ENCODE data around the gene CDK16.
"Not testable (repeated sequence)": the region's sequence is repeated elsewhere in the genome, so short reads cannot be mapped to it uniquely, and the experiment has no call there.

Gene CDK16

DNA sequence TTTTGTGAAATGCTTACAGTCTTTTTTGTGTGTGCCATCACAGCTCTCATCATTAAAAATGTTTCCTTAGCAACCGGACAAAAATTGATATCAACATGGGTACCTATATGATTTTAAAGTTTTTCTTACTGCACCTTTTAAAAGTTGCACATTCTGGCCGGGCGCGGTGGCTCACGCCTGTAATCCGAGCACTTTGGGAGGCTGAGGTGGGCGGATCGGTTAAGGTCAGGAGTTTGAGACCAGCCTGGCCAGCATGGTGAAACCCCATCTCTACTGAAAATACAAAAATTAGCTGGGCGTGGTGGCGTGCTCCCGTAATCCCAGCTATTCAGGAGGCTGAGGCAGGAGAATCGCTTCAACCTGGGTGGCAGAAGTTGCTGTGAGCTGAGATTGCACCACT is 39.1 kb downstream of the CDK16 start:
- DNase-seq, result not testable (repeated sequence)

DNA sequence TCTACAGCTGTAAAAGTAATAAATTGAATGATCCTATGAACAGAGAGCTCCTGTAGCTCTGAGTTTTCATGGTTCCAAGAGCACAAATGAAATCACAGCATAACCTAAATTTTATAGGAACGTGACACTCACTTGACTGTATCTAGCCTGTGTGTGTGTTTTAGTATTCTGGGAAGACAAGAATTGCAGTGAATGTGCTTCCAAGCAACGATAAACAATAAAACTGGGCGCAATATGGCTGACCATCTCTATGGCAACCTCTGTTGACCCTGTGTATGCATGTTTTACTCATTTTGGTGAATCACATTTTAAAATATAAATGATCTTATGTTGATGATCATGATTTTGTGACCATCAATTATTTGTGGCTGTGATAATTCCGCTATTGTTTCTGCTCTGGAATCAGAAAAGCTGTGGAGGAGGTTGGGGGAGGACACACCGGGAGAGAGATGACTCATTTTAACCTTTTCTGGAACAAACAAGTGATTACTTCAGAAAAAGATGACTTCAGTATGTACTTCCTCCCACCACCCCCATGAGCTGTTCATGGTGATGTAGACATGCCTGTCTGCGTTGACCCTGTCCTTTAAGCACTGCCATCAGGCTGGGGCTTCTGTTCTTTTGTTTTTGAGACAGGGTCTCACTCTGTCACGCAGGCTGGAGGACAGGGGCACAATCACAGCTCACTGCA is 46.1 kb downstream of the CDK16 start:
- DNase-seq, result no peak

DNA sequence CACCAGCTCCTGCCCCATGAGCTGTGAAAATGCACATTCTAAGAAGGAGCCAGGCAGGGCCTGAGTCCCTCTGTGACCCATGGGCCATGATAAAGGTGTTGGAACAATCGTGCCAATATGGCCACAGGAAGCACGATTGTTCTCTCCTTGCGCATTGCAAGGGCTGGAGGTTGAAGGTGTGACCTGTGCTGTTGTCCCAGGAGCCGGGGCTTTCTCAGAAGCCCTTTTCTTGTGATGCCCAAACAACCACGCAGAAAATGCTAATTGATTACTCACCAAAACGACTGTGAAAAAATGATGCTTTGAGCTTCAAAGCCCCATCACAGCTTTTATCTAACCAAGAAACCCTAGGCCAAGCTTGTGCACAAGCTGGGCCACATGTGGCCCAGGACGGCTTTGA is 48.2 kb downstream of the CDK16 start:
- DNase-seq, result no peak

DNA sequence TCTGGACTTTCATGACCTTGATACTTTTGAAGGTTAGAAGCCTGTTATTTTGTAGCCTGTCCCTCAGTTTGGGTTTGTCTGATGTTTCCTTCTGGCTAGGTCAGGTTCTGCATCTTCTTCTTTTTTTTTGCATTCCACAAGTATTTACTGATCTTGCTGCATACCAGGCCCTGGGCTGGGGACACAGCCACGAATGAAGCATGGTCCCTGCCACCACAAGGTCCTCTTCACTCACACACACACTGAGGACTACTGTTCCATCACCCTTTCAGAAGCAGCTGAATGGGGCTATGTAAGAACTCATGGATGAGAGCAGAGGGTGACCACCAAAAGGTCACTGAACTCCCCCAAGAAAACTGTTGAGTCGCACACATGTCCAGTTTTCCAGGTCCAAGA is 53.5 kb downstream of the CDK16 start:
- no peak for DNase-seq

DNA sequence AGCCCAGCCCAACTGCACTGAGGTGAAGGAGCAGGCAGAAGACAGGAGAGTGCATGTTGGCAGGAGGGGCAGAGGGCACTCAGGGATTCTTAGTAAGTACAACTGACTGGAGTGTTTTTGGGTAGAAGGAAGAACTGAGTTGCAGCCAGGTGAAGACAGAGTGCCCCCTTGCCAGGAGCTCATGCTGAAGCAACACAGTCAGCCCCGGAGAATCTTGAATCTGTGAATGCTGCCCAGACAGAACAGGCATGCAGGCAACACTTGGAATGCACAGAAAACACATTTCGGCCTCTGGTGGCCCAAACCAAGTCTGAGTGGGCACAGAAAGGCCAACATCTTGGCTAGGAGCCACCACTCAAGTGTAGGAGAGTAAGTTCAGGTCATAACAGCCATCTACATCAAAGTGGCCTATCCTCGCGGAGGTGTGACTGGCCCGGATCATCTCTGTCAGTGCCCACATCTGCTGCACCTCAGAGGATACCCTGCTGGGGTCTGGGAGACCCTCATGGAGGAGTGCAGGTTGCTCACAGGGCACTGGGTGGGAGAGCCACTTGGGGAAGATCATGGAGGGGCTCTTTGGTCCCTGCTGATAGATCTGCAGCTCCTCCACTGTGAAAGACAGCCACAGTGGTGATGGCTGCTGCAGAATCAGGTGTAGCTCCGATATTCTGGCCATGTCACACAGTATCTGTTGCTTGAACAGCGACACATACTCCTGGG is 54.7 kb downstream of the CDK16 start:
- no peak for DNase-seq

DNA sequence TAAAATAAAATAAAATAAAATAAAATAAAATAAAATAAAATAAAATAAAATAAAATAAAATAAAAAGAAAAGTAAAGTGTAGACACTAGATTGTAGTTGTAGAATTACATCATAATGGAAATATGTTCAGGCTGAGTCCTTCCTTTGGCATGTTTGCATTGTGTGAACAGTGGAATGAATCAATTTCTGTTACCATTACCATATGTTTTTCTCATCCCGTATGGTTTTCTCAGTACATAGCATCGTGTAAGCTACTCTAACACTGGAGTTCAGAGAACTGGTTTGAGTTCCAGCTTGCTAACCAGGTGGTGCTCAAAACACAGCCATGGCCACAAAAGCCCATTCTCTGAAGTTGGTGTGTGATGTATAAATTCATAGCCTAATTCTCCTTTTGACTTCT is 60.2 kb downstream of the CDK16 start:
- no peak for DNase-seq

Measured in NCI-H1048 (cell line).